C4-2B (cell line): ENCODE results near the gene KCNIP4.

Experiments
- CTCF ChIP-seq: fragments of 450-650 bp; conservative IDR thresholded peaks from 2 replicates; pipeline ENCODE4 v1.5.1; 2017; ENCODE audit warnings: mild to moderate bottlenecking
- ZFX ChIP-seq: fragments of 450-650 bp; IDR thresholded peaks from 2 replicates; pipeline ENCODE4 v1.6.1; 2017

- TF ChIP-seq CTCF (no peak), ZFX (no peak)
Observed at GRCh38 chr4:20944451-20944850, 1004.1 kb downstream of the KCNIP4 start.
